ENCODE measurements around the gene NKPD1. TPM values are rescaled to one million over a fixed set of nuclear protein-coding genes. Genes with fewer than 3 reads are reported as not detected.

The NKPD1 gene
- total RNA-seq, 1 experiment from 2014 or later: 2.4 TPM

DNA sequence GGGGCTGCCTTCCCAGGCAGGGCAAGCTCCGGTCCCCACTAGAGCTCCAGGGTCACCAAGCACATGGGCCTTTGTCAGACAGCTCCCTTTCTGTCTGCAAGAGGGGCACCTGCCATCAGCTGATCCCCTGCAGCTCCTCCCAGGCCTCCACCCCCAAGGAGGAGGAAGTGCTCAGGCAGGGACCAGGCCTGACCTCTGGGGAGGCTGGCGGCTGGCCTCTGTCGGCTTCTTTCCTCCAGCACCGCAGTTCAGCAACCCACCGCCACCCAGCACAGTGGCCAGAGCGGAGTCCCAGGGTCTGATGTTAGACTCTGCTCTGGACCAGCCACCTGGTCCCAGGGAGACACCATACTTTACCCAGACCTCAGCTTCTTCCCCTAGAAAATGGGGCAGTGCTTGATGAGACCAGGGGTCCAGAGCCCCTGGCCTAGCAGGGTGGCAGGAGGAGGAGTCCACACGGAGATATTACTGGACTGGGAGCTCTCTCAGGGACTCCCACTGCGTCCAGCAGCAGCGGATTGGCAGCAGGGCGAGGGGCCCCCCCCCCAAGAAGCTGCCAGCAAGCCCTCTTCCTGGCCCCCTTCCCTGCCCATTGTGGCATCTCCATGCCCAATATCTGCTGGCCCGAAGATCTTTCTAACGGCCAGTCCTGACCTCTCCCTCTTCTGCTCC lies 24.1 kb downstream of the NKPD1 start:
- no peak for DNase-seq
- TF ChIP-seq, protein P1, sequence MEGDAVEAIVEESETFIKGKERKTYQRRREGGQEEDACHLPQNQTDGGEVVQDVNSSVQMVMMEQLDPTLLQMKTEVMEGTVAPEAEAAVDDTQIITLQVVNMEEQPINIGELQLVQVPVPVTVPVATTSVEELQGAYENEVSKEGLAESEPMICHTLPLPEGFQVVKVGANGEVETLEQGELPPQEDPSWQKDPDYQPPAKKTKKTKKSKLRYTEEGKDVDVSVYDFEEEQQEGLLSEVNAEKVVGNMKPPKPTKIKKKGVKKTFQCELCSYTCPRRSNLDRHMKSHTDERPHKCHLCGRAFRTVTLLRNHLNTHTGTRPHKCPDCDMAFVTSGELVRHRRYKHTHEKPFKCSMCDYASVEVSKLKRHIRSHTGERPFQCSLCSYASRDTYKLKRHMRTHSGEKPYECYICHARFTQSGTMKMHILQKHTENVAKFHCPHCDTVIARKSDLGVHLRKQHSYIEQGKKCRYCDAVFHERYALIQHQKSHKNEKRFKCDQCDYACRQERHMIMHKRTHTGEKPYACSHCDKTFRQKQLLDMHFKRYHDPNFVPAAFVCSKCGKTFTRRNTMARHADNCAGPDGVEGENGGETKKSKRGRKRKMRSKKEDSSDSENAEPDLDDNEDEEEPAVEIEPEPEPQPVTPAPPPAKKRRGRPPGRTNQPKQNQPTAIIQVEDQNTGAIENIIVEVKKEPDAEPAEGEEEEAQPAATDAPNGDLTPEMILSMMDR (IDR thresholded peaks at IDR 0.05; ENCODE audit: insufficient read depth in 1 of 2, low read depth in 1 of 2, low read length in 1 of 2, severe bottlenecking in 1 of 2, unreplicated experiment in 1 of 2): no peak
- H3K4me1 Mint-ChIP-seq (ENCODE audit: low read depth, unreplicated experiment): no peaks in the 10 kb centered on the region
- ChIA-PET CTCF (interaction anchor here (0.5 kb wide), 1 partner anchor 46 kb away, joined by 3 read pairs; no protein-coding TSS in a partner anchor), POLR2A (no interaction called here)
- H3K9me3 Mint-ChIP-seq (ENCODE audit: unreplicated experiment): no peaks in the 10 kb centered on the region
- H3K4me1 ChIP-seq: no peaks in the 10 kb centered on the region
- H3K4me3 ChIP-seq (ENCODE audit: low read depth, low read length): no peak overlapping the region
- no TSS peak for BruUV-seq (replicated peaks)
- H3K36me3 Mint-ChIP-seq (ENCODE audit: insufficient read depth, unreplicated experiment): peaks cover 32% of the 10 kb centered on the region
- H3K9me3 ChIP-seq: no peaks in the 10 kb centered on the region
- H3K27ac Mint-ChIP-seq (ENCODE audit: unreplicated experiment): peak overlapping the region; percentile 6
- H3K27me3 Mint-ChIP-seq (ENCODE audit: insufficient read depth, unreplicated experiment): no peaks in the 10 kb centered on the region
- H3K36me3 ChIP-seq (ENCODE audit: control insufficient read depth, insufficient read depth, low read length): peaks cover 1% of the 10 kb centered on the region; the same call in 1 of the 2 replicates
- H3K27me3 ChIP-seq (replicated peaks; ENCODE audit: control insufficient read depth, insufficient read depth, low read length): no peaks in the 10 kb centered on the region
- no peak overlapping the region for H3K4me3 Mint-ChIP-seq (ENCODE audit: unreplicated experiment)
- intact Hi-C loops (cut with micrococcal nuclease; ENCODE audit: unreplicated experiment): no loop called here

DNA sequence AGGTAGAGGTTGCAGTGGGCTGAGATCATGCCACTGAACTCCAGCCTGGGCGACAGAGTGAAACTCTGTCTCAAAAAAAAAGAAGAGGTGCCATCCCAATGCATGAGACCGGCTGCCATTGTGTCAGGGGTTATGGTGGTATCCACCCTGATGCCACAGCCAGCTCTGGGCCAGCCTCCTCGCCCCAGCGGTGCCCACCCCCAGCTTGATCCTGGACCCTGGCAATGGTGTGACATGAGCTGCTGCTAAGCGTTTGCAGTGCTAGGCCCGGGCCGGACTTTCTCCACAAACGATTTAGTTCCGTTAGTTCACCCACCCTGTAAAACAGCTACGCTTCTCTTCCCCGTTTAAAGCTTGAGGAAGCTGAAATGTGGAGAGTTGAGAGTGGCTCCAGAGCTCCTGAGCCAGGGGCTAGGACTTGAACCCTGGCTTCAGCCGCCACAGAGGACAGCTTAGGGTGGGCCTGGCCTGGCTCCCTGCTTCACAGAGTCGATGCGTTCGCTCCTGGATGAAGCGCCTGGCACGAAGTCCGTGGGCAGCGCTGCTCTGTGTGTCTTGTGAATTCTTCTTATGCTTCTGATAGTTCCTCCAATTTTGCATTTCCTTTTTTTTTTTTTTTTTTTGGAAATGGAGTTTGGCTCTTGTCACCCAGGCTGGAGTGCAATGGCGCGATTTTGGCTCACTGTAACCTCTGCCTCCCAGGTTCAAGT lies 25.5 kb downstream of the NKPD1 start:
- Histone ChIP-seq H3K9me3 (no peaks in the 10 kb centered on the region), H3K4me1 (no peaks in the 10 kb centered on the region), H3K27me3 (replicated peaks; ENCODE audit: control insufficient read depth, insufficient read depth, low read length) (no peaks in the 10 kb centered on the region), H3K36me3 (ENCODE audit: control insufficient read depth, insufficient read depth, low read length) (peaks cover 1% of the 10 kb centered on the region; the same call in 1 of the 2 replicates), H3K4me3 (ENCODE audit: low read depth, low read length) (no peak overlapping the region)
- intact Hi-C loops (cut with micrococcal nuclease; ENCODE audit: unreplicated experiment): no loop called here
- peaks cover 24% of the 10 kb centered on the region for H3K36me3 Mint-ChIP-seq (ENCODE audit: insufficient read depth, unreplicated experiment)
- no peak overlapping the region for H3K4me3 Mint-ChIP-seq (ENCODE audit: unreplicated experiment)
- TF ChIP-seq, protein P1 (IDR thresholded peaks at IDR 0.05; ENCODE audit: insufficient read depth in 1 of 2, low read depth in 1 of 2, low read length in 1 of 2, severe bottlenecking in 1 of 2, unreplicated experiment in 1 of 2): no peak
- no peak for DNase-seq
- CTCF ChIA-PET: no interaction called here
- no peaks in the 10 kb centered on the region for H3K4me1 Mint-ChIP-seq (ENCODE audit: low read depth, unreplicated experiment)
- no TSS peak for BruUV-seq (replicated peaks)
- no peaks in the 10 kb centered on the region for H3K9me3 Mint-ChIP-seq (ENCODE audit: unreplicated experiment)
- POLR2A ChIA-PET: no interaction called here
- H3K27ac Mint-ChIP-seq (ENCODE audit: unreplicated experiment): no peak overlapping the region
- no peaks in the 10 kb centered on the region for H3K27me3 Mint-ChIP-seq (ENCODE audit: insufficient read depth, unreplicated experiment)

DNA sequence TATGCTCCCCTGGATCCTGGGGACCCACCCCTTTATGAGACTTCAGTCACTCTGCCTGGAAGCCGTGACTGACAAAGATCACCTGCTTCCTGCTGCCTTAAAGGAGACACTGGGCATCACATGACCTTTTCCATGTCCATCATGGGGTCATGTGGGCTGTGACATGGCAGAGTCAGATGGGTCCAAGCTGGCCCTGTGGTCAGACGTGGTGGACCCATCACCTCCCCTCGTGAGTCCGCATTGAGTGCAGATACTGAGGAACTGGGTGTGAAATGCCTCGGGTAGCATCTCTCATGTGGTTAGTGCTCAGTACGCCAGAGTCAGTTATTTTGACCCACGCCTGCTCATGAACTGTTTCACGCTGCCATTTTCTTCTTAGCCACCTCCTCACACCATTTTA lies 27.1 kb downstream of the NKPD1 start:
- no TSS peak for BruUV-seq (replicated peaks)
- no peaks in the 10 kb centered on the region for H3K27me3 ChIP-seq (replicated peaks; ENCODE audit: control insufficient read depth, insufficient read depth, low read length)
- H3K27ac Mint-ChIP-seq (ENCODE audit: unreplicated experiment): no peak overlapping the region
- H3K4me3 Mint-ChIP-seq (ENCODE audit: unreplicated experiment): no peak overlapping the region
- H3K4me3 ChIP-seq (ENCODE audit: low read depth, low read length): no peak overlapping the region
- no peaks in the 10 kb centered on the region for H3K4me1 ChIP-seq
- no peaks in the 10 kb centered on the region for H3K4me1 Mint-ChIP-seq (ENCODE audit: low read depth, unreplicated experiment)
- H3K36me3 ChIP-seq (ENCODE audit: control insufficient read depth, insufficient read depth, low read length): no peaks in the 10 kb centered on the region
- no peaks in the 10 kb centered on the region for H3K9me3 Mint-ChIP-seq (ENCODE audit: unreplicated experiment)
- CTCF ChIA-PET: no interaction called here
- H3K27me3 Mint-ChIP-seq (ENCODE audit: insufficient read depth, unreplicated experiment): no peaks in the 10 kb centered on the region
- no peaks in the 10 kb centered on the region for H3K9me3 ChIP-seq
- TF ChIP-seq, protein P1 (IDR thresholded peaks at IDR 0.05; ENCODE audit: insufficient read depth in 1 of 2, low read depth in 1 of 2, low read length in 1 of 2, severe bottlenecking in 1 of 2, unreplicated experiment in 1 of 2): no peak
- POLR2A ChIA-PET: no interaction called here
- H3K36me3 Mint-ChIP-seq (ENCODE audit: insufficient read depth, unreplicated experiment): peaks cover 22% of the 10 kb centered on the region
- DNase-seq: no peak
- intact Hi-C loops (cut with micrococcal nuclease; ENCODE audit: unreplicated experiment): no loop called here

Data from Caco-2 (cell line).